Smooth muscle cell (in vitro differentiated cells): ENCODE measurements around the gene CYP26B1. TPM values are rescaled to one million over a fixed set of nuclear protein-coding genes. Genes with fewer than 3 reads are reported as not detected.

ENCODE experiments used
- DNase-seq: peaks from one replicate; lab custom pipeline; 2025; ENCODE audit not compliant: unreplicated experiment; lab: John Stamatoyannopoulos, UW
- H2AFZ ChIP-seq: fragments of 200-600 bp; sonication (generic); 2 replicates; pipeline ENCODE4 v1.6.0; 2016; ENCODE audit warnings: antibody characterized with exemption, low read depth, mild to moderate bottlenecking
- H3F3A ChIP-seq: fragments of 200-600 bp; sonication (generic); 2 replicates; pipeline ENCODE4 v1.6.0; 2017; ENCODE audit warnings: antibody characterized with exemption, low read depth
- H3K27ac ChIP-seq: fragments of 200-600 bp; sonication (generic); 2 replicates; pipeline ENCODE4 v1.5.1; 2016; ENCODE audit warnings: low read depth, mild to moderate bottlenecking
- H3K27me3 ChIP-seq: fragments of 200-600 bp; sonication (generic); 2 replicates; pipeline ENCODE4 v1.6.1; 2016; ENCODE audit warnings: low read depth, mild to moderate bottlenecking
- H3K36me3 ChIP-seq: fragments of 200-600 bp; sonication (generic); 2 replicates; pipeline ENCODE4 v1.5.1; 2016; ENCODE audit warnings: low read depth
- H3K4me1 ChIP-seq: fragments of 200-600 bp; sonication (generic); 2 replicates; pipeline ENCODE4 v1.5.1; 2016; ENCODE audit warnings: low read depth
- H3K4me2 ChIP-seq: fragments of 200-600 bp; sonication (generic); 2 replicates; pipeline ENCODE4 v1.6.0; 2016; ENCODE audit warnings: mild to moderate bottlenecking
- H3K4me3 ChIP-seq: fragments of 200-600 bp; sonication (generic); 2 replicates; pipeline ENCODE4 v1.5.1; 2016; ENCODE audit warnings: mild to moderate bottlenecking
- H3K79me2 ChIP-seq: fragments of 200-600 bp; sonication (generic); 2 replicates; pipeline ENCODE4 v1.6.0; 2016; ENCODE audit warnings: low read depth, mild to moderate bottlenecking
- H3K9ac ChIP-seq: fragments of 200-600 bp; sonication (generic); 2 replicates; pipeline ENCODE4 v1.6.0; 2016; ENCODE audit warnings: low read depth
- H3K9me3 ChIP-seq: fragments of 200-600 bp; sonication (generic); replicated peaks from 2 replicates; pipeline ENCODE4 v1.5.1; 2016; ENCODE audit warnings: low read depth
- H4K20me1 ChIP-seq: fragments of 200-600 bp; sonication (generic); 2 replicates; pipeline ENCODE4 v1.6.0; 2016; ENCODE audit warnings: low read depth
- whole genome bisulfite sequencing: methylation state at CpG from one replicate; pipeline ENCODE4 v1.1.7; 2016; ENCODE audit warnings: low lambda C conversion rate; 5-methylcytosine and 5-hydroxymethylcytosine counted together
- polyA plus RNA-seq: library from polyadenylated mRNA; unstranded; fragments of >200 nt; fragmentation: Nextera tagmentation; extraction: Ambion mirVana; gene quantifications from 2 replicates; pipeline ENCODE4 v1.2.1, GENCODE V29; 2016
- total RNA-seq: library from RNA; depleted of rRNA; stranded (reverse); fragments of >200 nt; gene quantifications from 2 replicates; pipeline ENCODE4 v1.2.3, GENCODE V29; 2014
- TF ChIP-seq, protein P1 (sequence below): fragments of 200-600 bp; sonication (generic); IDR thresholded peaks from 2 replicates; pipeline ENCODE4 v1.5.1; 2017; ENCODE audit warnings: borderline replicate concordance, mild to moderate bottlenecking, antibody characterized with exemption; ENCODE audit not compliant: insufficient read depth, poor library complexity, severe bottlenecking

Gene CYP26B1
- total and polyA plus RNA-seq, 2 experiments from 2014 or later = 0.48 to 1.1 TPM

- DNase-seq = no peak
- Histone ChIP-seq H2AFZ (no peak overlapping the region), H4K20me1 (no peaks in the 10 kb centered on the region), H3F3A (no peaks in the 10 kb centered on the region), H3K4me3 (no peak overlapping the region), H3K9me3 (no peaks in the 10 kb centered on the region), H3K27me3 (peaks cover 33% of the 10 kb centered on the region), H3K9ac (no peak overlapping the region), H3K4me2 (no peak overlapping the region), H3K4me1 (no peaks in the 10 kb centered on the region), H3K79me2 (no peaks in the 10 kb centered on the region), H3K27ac (no peak overlapping the region), H3K36me3 (no peaks in the 10 kb centered on the region)
- 92% methylated on average over 8 of the region's 8 CpGs for WGBS
- TF ChIP-seq, protein P1, sequence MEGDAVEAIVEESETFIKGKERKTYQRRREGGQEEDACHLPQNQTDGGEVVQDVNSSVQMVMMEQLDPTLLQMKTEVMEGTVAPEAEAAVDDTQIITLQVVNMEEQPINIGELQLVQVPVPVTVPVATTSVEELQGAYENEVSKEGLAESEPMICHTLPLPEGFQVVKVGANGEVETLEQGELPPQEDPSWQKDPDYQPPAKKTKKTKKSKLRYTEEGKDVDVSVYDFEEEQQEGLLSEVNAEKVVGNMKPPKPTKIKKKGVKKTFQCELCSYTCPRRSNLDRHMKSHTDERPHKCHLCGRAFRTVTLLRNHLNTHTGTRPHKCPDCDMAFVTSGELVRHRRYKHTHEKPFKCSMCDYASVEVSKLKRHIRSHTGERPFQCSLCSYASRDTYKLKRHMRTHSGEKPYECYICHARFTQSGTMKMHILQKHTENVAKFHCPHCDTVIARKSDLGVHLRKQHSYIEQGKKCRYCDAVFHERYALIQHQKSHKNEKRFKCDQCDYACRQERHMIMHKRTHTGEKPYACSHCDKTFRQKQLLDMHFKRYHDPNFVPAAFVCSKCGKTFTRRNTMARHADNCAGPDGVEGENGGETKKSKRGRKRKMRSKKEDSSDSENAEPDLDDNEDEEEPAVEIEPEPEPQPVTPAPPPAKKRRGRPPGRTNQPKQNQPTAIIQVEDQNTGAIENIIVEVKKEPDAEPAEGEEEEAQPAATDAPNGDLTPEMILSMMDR = no peak
These were observed 10.5 kb upstream of the CYP26B1 start for GRCh38 chr2:72157871-72158771.

DNA sequence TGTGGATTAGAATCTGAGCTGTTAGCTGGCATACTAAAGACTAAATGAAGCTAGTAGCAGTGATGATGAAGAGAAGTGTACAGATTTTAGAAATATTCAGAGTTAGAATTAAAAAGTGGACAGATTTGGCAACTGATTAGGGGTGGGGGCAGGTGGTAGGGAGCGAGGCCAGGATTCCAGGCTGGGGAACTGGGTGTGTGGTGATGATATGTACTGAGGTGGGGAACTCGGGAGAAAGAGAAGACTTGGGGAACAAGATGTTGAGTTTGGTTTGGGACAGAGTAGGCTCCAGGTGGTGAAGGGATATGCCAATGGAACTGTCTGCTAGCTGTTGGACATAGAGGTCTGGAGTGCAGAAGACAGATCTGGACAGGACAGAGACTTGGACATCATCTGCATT lies 9.2 kb upstream of the CYP26B1 start:
- no peak for DNase-seq
- no peaks in the 10 kb centered on the region for H3F3A ChIP-seq
- no peak overlapping the region for H3K4me2 ChIP-seq
- H3K79me2 ChIP-seq = no peaks in the 10 kb centered on the region
- peaks cover 37% of the 10 kb centered on the region for H3K27me3 ChIP-seq
- 96% methylated on average over 2 of the region's 2 CpGs for WGBS
- no peak overlapping the region for H3K27ac ChIP-seq
- H3K9ac ChIP-seq = no peak overlapping the region
- H3K4me1 ChIP-seq = no peaks in the 10 kb centered on the region
- H3K4me3 ChIP-seq = no peak overlapping the region
- H3K9me3 ChIP-seq = no peaks in the 10 kb centered on the region
- H2AFZ ChIP-seq = no peak overlapping the region
- no peaks in the 10 kb centered on the region for H3K36me3 ChIP-seq
- TF ChIP-seq, protein P1 = no peak
- no peaks in the 10 kb centered on the region for H4K20me1 ChIP-seq

- no peak overlapping the region for H3K4me3 ChIP-seq
- no peaks in the 10 kb centered on the region for H3K4me1 ChIP-seq
- no peak overlapping the region for H2AFZ ChIP-seq
- no peaks in the 10 kb centered on the region for H3K79me2 ChIP-seq
- 95% methylated on average over 5 of the region's 5 CpGs for WGBS
- no peaks in the 10 kb centered on the region for H4K20me1 ChIP-seq
- no peak overlapping the region for H3K27ac ChIP-seq
- H3K4me2 ChIP-seq = no peak overlapping the region
- H3K27me3 ChIP-seq = peaks cover 44% of the 10 kb centered on the region
- no peaks in the 10 kb centered on the region for H3K36me3 ChIP-seq
- DNase-seq = no peak
- TF ChIP-seq, protein P1 = no peak
- H3K9ac ChIP-seq = no peak overlapping the region
- H3F3A ChIP-seq = no peaks in the 10 kb centered on the region
- H3K9me3 ChIP-seq = no peaks in the 10 kb centered on the region
These were observed 8.1 kb upstream of the CYP26B1 start for GRCh38 chr2:72155737-72156136.
